ENCODE data around the gene LMAN1. TPM values are rescaled to one million over a fixed set of nuclear protein-coding genes. Genes with fewer than 3 reads are reported as not detected.

The LMAN1 gene
- total RNA-seq, 2 donors from 2014 or later, result 57.4 to 72.5 TPM

DNA sequence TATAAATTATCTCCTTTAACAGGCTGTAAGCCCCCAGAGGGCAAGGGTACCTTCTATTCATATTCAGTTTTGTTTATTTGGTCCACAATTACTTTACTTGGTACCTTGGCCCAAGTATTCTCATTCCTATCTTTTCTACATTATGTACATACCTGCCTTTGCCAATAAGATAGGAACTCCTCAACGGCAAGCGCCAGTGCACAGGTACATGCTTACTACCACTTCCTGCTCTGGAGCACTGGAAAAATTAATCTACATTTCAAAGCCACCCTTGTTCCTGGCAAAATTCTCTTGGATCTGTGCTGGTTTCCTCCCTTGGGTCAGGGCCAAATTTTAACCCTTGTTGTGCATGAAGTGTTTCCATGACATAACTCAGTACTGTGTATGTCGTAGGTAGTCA is 34.3 kb upstream of the LMAN1 start:
- no peaks in the 10 kb centered on the region for H3K4me1 ChIP-seq (ENCODE audit: control insufficient read depth in 1 of 2, low read depth in 2 of 2)
- ATAC-seq (ENCODE audit: insufficient number of reproducible peaks, low FRiP score, low read depth) (no peak), DNase-seq (ENCODE audit: low spot score) (no peak)
- H3K36me3 ChIP-seq, result no peaks in the 10 kb centered on the region
- TF ChIP-seq, protein P1, sequence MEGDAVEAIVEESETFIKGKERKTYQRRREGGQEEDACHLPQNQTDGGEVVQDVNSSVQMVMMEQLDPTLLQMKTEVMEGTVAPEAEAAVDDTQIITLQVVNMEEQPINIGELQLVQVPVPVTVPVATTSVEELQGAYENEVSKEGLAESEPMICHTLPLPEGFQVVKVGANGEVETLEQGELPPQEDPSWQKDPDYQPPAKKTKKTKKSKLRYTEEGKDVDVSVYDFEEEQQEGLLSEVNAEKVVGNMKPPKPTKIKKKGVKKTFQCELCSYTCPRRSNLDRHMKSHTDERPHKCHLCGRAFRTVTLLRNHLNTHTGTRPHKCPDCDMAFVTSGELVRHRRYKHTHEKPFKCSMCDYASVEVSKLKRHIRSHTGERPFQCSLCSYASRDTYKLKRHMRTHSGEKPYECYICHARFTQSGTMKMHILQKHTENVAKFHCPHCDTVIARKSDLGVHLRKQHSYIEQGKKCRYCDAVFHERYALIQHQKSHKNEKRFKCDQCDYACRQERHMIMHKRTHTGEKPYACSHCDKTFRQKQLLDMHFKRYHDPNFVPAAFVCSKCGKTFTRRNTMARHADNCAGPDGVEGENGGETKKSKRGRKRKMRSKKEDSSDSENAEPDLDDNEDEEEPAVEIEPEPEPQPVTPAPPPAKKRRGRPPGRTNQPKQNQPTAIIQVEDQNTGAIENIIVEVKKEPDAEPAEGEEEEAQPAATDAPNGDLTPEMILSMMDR (IDR thresholded peaks at IDR 0.05), result no peak
- no peak overlapping the region for H3K27ac ChIP-seq
- H3K27me3 ChIP-seq (replicated peaks; ENCODE audit: insufficient read depth), result no peaks in the 10 kb centered on the region
- H3K9me3 ChIP-seq, result no peaks in the 10 kb centered on the region
- no peak overlapping the region for H3K4me3 ChIP-seq

DNA sequence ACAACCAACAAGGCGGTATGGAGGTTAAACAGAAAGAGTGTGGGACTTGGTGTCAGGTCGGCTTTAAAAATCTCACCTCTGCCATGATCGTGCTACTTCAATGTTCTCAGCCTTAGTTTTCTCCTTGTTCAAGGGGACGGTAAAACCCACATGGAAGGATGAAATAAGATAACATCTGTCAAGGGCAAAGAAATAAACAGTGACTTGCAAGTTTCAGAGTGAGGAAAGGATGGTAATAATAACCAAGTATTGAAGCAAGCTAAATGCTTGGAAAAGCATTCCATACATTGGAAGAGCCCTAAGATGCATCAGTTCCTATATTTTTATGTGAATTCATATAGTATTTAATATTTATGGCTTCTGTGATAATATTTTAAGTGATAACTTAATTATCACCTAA is 29.8 kb upstream of the LMAN1 start:
- Histone ChIP-seq H3K27me3 (replicated peaks; ENCODE audit: insufficient read depth) (no peaks in the 10 kb centered on the region), H3K27ac (no peak overlapping the region), H3K4me1 (ENCODE audit: control insufficient read depth in 1 of 2, low read depth in 2 of 2) (no peaks in the 10 kb centered on the region), H3K36me3 (no peaks in the 10 kb centered on the region), H3K4me3 (no peak overlapping the region), H3K9me3 (no peaks in the 10 kb centered on the region)
- TF ChIP-seq, protein P1 (IDR thresholded peaks at IDR 0.05), result no peak
- DNase-seq (ENCODE audit: low spot score) (no peak), ATAC-seq (ENCODE audit: insufficient number of reproducible peaks, low FRiP score, low read depth) (no peak)

DNA sequence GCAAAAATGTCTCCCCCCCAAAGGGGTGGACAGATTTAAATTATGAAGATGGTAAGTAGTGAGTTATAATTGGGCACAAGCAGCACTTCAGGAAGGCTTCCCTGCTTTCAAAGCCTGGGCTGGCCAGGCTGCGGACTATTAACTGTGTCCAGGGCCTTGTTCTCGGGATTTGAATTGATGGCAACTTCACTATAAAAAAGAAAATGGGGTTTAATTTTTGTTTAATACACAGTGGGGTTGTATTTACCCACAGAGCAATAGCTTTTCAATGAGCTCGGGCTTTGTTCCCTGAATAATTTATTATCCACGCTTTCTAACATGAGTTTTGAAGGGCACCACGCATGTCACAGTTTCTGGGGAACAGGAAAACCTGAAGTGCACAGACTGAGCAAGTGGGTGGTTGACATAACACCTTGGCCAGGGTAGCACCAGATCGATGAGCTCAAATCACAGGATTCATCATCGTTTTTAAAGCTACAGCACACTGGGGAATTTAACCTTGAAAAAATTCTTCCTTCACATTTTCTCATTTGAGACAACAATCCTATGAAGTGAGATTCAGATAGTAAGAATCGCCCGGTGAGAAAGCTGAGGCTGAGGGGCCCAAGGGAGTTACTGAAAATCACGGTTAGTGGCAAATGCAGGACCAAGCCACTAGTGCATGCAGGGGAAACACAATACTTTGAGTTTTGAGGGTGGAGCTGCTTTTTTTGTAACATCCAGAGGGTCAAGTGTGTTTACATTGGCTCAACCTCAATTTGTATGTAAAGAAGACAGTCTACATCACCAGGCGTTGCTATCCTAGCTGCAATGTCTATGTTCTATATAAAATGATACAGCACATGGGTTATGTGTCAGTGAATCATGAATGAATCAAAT is 28.9 kb upstream of the LMAN1 start:
- Histone ChIP-seq H3K4me1 (ENCODE audit: control insufficient read depth in 1 of 2, low read depth in 2 of 2) (no peaks in the 10 kb centered on the region), H3K27ac (no peak overlapping the region), H3K36me3 (no peaks in the 10 kb centered on the region), H3K4me3 (no peak overlapping the region), H3K9me3 (no peaks in the 10 kb centered on the region), H3K27me3 (replicated peaks; ENCODE audit: insufficient read depth) (no peaks in the 10 kb centered on the region)
- ATAC-seq (ENCODE audit: insufficient number of reproducible peaks, low FRiP score, low read depth) (no peak), DNase-seq (ENCODE audit: low spot score) (no peak)
- TF ChIP-seq, protein P1 (IDR thresholded peaks at IDR 0.05), result no peak

DNA sequence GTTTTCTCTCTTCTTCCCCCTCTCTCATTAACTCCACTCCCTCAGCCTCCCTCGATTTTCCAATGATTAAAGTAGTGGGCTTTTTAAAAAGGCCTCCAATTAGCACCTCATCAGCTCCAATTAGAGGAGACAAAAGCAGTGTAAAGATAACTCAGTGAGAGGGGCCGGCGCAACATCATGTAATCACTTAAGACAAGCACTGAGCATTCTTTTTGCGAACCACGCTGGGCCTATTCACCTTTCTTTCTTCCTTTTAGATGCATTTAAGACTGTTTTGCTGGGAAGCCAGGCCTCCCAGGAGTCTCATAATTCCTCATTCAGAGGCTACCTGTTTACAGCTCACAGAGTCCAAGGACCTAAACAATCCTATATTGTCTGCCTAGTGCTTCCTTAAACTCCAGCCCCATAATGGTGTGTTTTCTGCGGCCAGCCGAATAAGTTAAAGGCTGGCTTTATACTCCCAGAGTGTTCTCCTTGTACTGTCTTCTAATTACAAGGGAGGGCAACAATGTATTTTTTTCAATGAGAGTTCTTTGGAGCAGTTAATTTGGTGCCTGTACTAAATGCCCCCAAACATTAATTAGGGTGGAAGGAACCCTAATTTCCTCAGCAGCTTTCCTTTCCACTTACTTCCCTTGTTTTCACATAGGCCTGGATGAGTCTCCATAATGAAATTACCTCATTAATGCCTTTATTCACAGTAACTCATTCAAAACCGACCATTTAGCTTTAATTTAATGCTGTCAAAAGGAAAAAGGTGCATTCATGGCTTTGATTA is 28.0 kb upstream of the LMAN1 start:
- Histone ChIP-seq H3K9me3 (no peaks in the 10 kb centered on the region), H3K4me1 (ENCODE audit: control insufficient read depth in 1 of 2, low read depth in 2 of 2) (no peaks in the 10 kb centered on the region), H3K27ac (no peak overlapping the region), H3K36me3 (no peaks in the 10 kb centered on the region), H3K4me3 (no peak overlapping the region), H3K27me3 (replicated peaks; ENCODE audit: insufficient read depth) (no peaks in the 10 kb centered on the region)
- TF ChIP-seq, protein P1 (IDR thresholded peaks at IDR 0.05), result no peak
- no peak for DNase-seq (ENCODE audit: low spot score)
- no peak for ATAC-seq (ENCODE audit: insufficient number of reproducible peaks, low FRiP score, low read depth)

DNA sequence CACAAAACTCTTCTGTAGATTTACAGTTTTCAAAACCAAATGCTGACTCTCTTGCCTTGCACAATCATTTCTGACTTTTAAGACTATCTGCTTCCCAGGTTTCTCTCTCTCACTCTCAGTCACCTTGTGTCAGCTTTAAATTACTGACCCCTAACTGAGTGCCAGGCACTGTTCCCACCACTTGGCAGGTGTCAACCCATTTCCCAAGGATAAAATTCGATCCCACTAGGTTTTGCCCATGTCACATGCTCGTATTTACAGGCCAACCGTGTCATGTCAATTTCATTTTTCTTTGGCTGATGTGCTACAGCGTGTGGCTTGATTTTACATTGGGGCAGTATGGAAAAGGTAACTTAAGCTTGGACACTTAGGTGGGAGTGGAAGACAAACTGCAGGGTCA is 26.1 kb upstream of the LMAN1 start:
- ATAC-seq (ENCODE audit: insufficient number of reproducible peaks, low FRiP score, low read depth), result no peak
- DNase-seq (ENCODE audit: low spot score), result no peak
- no peaks in the 10 kb centered on the region for H3K4me1 ChIP-seq (ENCODE audit: control insufficient read depth in 1 of 2, low read depth in 2 of 2)
- TF ChIP-seq, protein P1 (IDR thresholded peaks at IDR 0.05), result no peak
- H3K27me3 ChIP-seq (replicated peaks; ENCODE audit: insufficient read depth), result no peaks in the 10 kb centered on the region
- H3K27ac ChIP-seq, result no peak overlapping the region
- no peak overlapping the region for H3K4me3 ChIP-seq
- H3K36me3 ChIP-seq, result no peaks in the 10 kb centered on the region
- no peaks in the 10 kb centered on the region for H3K9me3 ChIP-seq

All from thoracic aorta (tissue), 2 donors.